LNCAP (cell line): Measurements from ENCODE around the gene CRLF1.
A peak's percentile ranks its signal among the peaks of the same experiment; 100 is the strongest.

Experiments
- CTCF ChIP-seq: fragments of 450-650 bp; IDR thresholded peaks from 2 replicates; pipeline ENCODE4 v1.5.1; 2017; ENCODE audit warnings: mild to moderate bottlenecking

CRLF1 gene

GRCh38 chr19:18590273-18591272 is 16.0 kb downstream of the CRLF1 start:
- TF ChIP-seq CTCF = no peak

- no peak for TF ChIP-seq CTCF
Observed at GRCh38 chr19:18589380-18590272, 17.0 kb downstream of the CRLF1 start.

- peak; percentile 96 for TF ChIP-seq CTCF
Observed at GRCh38 chr19:18588611-18589379, 17.8 kb downstream of the CRLF1 start, which contains the start of gene REX1BD. TSS of gene REX1BD (plus strand) at chr19:18588798. CDS start at chr19:18588802, 4 bp downstream.

GRCh38 chr19:18587962-18588610 is 18.5 kb downstream of the CRLF1 start:
- TF ChIP-seq CTCF = no peak

GRCh38 chr19:18587561-18587960 is 19.0 kb downstream of the CRLF1 start:
- no peak for TF ChIP-seq CTCF

GRCh38 chr19:18586306-18586705 is 20.3 kb downstream of the CRLF1 start:
- TF ChIP-seq CTCF = no peak
